ENCODE data around the gene NMNAT3. TPM values are rescaled to one million over a fixed set of nuclear protein-coding genes. Genes with fewer than 3 reads are reported as not detected.

The NMNAT3 gene
- total RNA-seq, 1 donor from 2014 or later: 10.7 TPM

GRCh38 chr3:139517321-139518065, 160.3 kb downstream of the NMNAT3 start:
- no peaks in the 10 kb centered on the region for H3K27me3 ChIP-seq (ENCODE audit: low read depth)
- H3K4me3 ChIP-seq: no peak overlapping the region
- H3K36me3 ChIP-seq: peaks cover 3% of the 10 kb centered on the region
- TF ChIP-seq CTCF (IDR thresholded peaks at IDR 0.05; ENCODE audit: borderline replicate concordance): no peak
- intact Hi-C loops (cut with micrococcal nuclease): no loop called here
- no peaks in the 10 kb centered on the region for H3K4me1 ChIP-seq
- H3K9me3 ChIP-seq (replicated peaks): no peaks in the 10 kb centered on the region
- no peak for DNase-seq
- no peak overlapping the region for H3K27ac ChIP-seq (replicated peaks)

GRCh38 chr3:139514741-139515140, 163.0 kb downstream of the NMNAT3 start:
- Histone ChIP-seq H3K27me3 (ENCODE audit: low read depth) (no peaks in the 10 kb centered on the region), H3K4me1 (no peaks in the 10 kb centered on the region), H3K27ac (replicated peaks) (no peak overlapping the region), H3K36me3 (peaks cover 3% of the 10 kb centered on the region), H3K4me3 (no peak overlapping the region), H3K9me3 (replicated peaks) (no peaks in the 10 kb centered on the region)
- TF ChIP-seq CTCF (IDR thresholded peaks at IDR 0.05; ENCODE audit: borderline replicate concordance): no peak
- intact Hi-C loops (cut with micrococcal nuclease): no loop called here
- no peak for DNase-seq

Other genes with a start within 250 kb of the NMNAT3 start
- not detected for gene RBP2, start 201.5 kb downstream of the NMNAT3 start, total RNA-seq
- 25.5 TPM for gene RBP1, start 138.2 kb downstream of the NMNAT3 start, total RNA-seq

Measured in left ventricle myocardium inferior (tissue), 1 donor.